HG03280 (cell line): Measurements from ENCODE around the gene ZCCHC3.

ENCODE experiments used
- ATAC-seq: cut with Tn5 transposase; IDR thresholded peaks from one replicate; pipeline ENCODE4 v1.9.1; 2021; ENCODE audit warnings: mild to moderate bottlenecking, moderate library complexity; ENCODE audit not compliant: unreplicated experiment

ZCCHC3 gene

GRCh38 chr20:341682-342081 is 44.3 kb downstream of the ZCCHC3 start:
- ATAC-seq, result no peak

GRCh38 chr20:343107-343506 is 45.7 kb downstream of the ZCCHC3 start:
- ATAC-seq, result no peak

GRCh38 chr20:346033-346639 is 48.8 kb downstream of the ZCCHC3 start:
- ATAC-seq, result no peak

GRCh38 chr20:346640-347316 is 49.4 kb downstream of the ZCCHC3 start, which contains the start of gene NRSN2:
Gene NRSN2 (plus strand): TSS chr20:347111. CDS start chr20:349644, 2,533 bp downstream.
- peak; percentile 41 for ATAC-seq

- no peak for ATAC-seq
Observed at GRCh38 chr20:347317-347639, 49.9 kb downstream of the ZCCHC3 start.

- peak; percentile 81 for ATAC-seq
Observed at GRCh38 chr20:347640-348484, 50.5 kb downstream of the ZCCHC3 start.

- ATAC-seq, result no peak
Observed at GRCh38 chr20:348972-349841, 51.8 kb downstream of the ZCCHC3 start.
